ENCODE data around the gene EPB41L2.

The EPB41L2 gene

DNA sequence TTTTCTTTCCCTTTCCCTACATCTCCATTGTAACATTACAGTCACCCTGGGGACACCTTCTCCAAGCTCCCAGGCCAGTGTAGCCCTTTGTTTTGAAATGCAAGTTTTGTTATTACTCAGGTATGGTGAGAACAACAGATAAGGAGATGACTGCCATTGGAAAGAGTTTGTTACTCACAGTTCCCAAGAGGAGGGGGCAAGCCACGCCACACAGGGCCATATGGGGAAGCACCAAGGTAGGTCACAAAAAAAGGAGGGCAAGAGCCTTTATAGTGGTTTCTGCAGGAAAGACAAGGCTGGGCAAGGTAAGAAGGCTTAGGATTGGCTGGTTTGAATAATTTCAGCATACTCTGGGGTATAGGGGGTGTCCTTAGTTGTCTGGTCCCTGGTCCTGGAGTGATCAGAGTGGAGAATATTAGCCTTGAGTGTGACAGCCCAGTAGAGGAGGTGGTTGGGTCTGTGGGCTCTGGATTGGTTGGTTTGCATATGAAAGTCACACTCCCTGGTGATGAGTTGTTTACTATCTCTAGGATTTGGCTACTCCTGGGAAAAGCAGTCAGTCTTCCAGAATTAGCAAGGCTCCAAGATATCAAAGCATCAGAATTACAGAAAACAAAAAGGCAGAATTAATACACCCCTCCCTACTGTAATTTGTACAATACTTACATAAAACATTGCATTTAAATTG, 268.9 kb downstream of the EPB41L2 start:
- DNase-seq = no peak
- Histone ChIP-seq H3K27me3 (no peaks in the 10 kb centered on the region), H3K4me3 (ENCODE audit: low read depth, low read length) (no peak overlapping the region), H3K36me3 (no peaks in the 10 kb centered on the region), H3K9me3 (no peaks in the 10 kb centered on the region), H3K4me1 (no peaks in the 10 kb centered on the region)
- TF ChIP-seq, protein P1, sequence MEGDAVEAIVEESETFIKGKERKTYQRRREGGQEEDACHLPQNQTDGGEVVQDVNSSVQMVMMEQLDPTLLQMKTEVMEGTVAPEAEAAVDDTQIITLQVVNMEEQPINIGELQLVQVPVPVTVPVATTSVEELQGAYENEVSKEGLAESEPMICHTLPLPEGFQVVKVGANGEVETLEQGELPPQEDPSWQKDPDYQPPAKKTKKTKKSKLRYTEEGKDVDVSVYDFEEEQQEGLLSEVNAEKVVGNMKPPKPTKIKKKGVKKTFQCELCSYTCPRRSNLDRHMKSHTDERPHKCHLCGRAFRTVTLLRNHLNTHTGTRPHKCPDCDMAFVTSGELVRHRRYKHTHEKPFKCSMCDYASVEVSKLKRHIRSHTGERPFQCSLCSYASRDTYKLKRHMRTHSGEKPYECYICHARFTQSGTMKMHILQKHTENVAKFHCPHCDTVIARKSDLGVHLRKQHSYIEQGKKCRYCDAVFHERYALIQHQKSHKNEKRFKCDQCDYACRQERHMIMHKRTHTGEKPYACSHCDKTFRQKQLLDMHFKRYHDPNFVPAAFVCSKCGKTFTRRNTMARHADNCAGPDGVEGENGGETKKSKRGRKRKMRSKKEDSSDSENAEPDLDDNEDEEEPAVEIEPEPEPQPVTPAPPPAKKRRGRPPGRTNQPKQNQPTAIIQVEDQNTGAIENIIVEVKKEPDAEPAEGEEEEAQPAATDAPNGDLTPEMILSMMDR (IDR thresholded peaks at IDR 0.05; ENCODE audit: low read depth, low read length) = no peak

Data from BE2C (cell line).